Hematopoietic multipotent progenitor cell treated with erythropoietin and hydrocortisone succinate and interleukin-3 and kit ligand, for 15 days (in vitro differentiated cells): ENCODE measurements around the gene MROH8.

Experiments used
- DNase-seq: peaks from one replicate; pipeline ENCODE4 v3.0.0-alpha.2; 2015; ENCODE audit warnings: low spot score

Gene MROH8

DNA sequence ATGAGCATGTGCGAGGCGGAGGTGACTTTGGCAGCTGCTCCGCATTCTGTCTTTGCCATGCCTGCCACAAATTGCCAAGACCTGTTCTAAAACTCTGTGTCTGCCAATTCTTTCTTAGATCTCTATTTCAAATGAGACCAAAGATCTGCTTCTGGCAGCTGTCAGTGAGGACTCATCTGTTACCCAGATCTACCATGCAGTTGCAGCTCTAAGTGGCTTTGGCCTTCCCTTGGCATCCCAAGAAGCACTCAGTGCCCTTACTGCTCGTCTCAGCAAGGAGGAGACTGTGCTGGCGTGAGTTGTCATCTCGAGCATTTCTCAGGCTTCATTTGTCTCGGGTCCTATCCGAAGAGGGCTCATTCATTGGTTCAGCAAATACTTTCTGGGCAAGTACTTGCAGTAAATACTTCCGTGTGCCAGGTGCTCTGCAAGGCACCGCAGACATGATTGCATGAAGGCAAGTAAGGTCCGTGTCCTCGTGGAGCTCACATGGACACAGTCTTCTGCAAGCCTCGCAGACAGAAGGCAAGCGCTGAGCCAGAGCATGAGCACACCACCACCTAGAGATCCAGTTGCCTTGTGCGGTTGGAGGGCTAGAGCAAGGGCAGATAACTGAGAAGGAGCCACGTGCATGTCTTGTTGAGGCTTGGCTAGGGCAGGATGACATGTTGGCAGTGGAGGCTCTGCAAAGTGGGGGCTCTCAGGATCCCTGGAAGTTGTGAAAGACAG is 19.7 kb upstream of the MROH8 start:
- DNase-seq: no peak

- DNase-seq: no peak
Observed at GRCh38 chr20:37194621-37195417, 15.5 kb upstream of the MROH8 start.

DNA sequence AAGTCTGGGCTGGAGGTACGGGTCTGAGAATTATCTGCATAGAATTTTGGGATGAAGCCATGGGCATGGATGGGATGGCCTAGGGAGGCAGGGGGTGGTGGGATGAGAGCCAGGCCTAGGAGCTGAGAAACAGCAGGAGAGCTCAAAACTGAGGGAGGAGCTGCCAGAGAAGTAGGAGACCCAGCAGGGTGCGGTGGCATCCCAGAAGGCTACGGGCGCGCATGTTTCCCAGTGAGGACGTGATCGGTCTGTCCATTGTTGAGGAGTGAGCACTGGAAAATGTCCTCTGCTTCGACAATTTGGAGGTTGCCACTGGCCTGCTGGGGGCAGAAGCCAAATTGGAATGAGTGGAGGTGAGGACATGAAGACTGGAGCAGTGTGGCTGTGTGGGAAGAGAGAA is 14.5 kb upstream of the MROH8 start:
- DNase-seq: no peak

GRCh38 chr20:37193226-37193625 is 13.9 kb upstream of the MROH8 start:
- no peak for DNase-seq

- DNase-seq: peak; percentile 86
Observed at GRCh38 chr20:37192137-37192854, 12.9 kb upstream of the MROH8 start.

- DNase-seq: no peak
Observed at GRCh38 chr20:37190354-37191112, 11.2 kb upstream of the MROH8 start.

- no peak for DNase-seq
Observed at GRCh38 chr20:37189416-37190016, 10.2 kb upstream of the MROH8 start.

- DNase-seq: no peak
Observed at GRCh38 chr20:37188787-37189186, 9.4 kb upstream of the MROH8 start.

GRCh38 chr20:37185686-37186085 is 6.3 kb upstream of the MROH8 start:
- no peak for DNase-seq

DNA sequence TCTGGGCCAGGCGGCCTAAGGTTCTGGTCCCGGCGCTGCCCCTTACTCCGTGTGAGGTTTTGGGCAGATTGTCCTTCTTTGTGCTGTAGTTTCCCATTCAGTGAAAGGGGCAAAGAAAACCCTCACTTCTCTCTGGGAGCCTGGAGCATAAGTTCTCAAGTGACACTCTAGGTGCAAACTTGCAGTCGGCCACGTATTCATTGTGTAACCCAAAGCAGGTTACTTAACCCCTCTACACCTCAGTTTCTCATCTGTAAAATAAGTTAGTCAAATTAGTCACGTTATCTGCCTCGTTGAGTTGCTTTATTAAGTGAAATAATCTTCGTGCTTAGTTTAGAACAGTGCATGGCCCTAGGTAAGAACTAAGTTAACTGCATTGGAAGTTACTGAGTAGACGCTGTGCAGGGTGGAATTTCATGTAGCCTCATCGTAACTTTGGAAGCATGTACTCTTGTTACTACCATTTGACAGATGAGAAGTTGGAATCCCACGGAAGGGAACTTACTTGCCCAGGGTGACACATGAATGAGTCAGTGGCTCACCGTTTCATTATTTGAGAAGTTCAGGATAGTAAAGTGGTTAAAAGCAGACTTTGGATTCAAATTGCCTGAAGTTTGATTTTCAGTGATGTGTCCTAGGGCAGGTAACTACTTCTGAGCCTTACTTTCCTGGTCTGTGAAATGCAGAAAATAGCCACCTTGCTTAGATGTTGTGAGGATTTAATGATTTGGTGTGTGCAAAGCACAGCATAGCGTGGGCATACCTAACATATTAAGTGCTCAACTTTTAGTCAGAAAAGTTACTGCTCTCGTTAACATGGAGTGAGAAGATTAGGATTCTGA is 556 bp upstream of the MROH8 start:
- DNase-seq: peak; percentile 24

DNA sequence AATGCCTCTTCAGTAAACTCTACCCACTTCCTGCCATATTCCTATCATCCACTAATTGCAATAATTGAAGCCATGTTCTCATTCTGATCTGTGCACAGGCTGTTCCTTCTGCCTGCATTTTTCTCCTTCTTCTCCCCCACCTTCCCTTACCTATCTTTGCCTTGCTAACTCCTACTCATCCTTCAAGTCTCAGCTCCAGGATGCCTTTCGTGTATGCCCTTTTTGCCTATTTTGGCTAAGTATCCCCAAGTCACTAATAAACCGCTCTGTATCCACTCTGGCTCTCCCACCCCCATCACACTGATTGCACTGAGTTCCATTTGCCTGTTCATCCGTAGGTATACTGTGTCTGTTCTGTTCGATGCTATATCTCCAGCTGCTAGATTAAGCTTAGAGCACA is 6.5 kb downstream of the MROH8 start:
- DNase-seq: no peak

DNA sequence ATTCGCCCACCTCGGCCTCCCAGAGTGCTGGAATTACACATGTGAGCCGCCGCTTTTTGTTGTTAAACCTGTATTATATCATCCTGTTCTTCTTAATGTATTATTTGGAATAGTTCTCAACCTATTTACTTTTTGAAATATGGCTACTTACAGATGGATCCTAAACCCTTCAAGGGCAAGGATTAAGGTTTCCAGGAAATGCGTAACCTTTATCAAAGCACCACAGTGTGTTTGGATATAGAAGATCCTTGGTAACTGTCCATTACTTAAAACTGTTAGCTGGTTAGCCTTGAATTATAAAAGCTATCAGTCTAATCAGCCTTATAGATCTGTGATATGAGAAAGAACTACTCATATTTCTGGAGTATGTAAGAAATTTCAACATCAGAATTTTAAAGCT is 12.5 kb downstream of the MROH8 start:
- no peak for DNase-seq

DNA sequence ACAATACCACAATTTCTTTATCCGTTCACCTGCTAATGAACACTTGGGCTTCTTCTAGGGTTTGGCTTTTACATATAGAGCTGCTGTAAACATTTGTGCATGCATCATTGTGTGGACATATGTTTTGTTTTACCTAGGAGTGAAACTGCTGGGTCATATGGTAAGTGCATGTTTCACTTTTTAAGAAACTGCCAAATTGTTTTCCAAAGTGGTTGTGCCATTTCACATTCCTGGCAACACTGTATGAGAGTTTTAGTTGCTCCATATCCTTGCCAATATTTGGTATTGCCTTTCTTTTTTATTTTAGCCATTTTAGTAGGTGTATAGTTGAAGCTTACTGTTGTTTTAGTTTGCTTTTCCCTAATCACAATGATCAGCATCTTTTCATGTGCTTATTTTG is 14.3 kb downstream of the MROH8 start:
- DNase-seq: no peak

- DNase-seq: no peak
Observed at GRCh38 chr20:37163832-37164554, 15.4 kb downstream of the MROH8 start.

- no peak for DNase-seq
Observed at GRCh38 chr20:37162646-37163045, 16.7 kb downstream of the MROH8 start.

DNA sequence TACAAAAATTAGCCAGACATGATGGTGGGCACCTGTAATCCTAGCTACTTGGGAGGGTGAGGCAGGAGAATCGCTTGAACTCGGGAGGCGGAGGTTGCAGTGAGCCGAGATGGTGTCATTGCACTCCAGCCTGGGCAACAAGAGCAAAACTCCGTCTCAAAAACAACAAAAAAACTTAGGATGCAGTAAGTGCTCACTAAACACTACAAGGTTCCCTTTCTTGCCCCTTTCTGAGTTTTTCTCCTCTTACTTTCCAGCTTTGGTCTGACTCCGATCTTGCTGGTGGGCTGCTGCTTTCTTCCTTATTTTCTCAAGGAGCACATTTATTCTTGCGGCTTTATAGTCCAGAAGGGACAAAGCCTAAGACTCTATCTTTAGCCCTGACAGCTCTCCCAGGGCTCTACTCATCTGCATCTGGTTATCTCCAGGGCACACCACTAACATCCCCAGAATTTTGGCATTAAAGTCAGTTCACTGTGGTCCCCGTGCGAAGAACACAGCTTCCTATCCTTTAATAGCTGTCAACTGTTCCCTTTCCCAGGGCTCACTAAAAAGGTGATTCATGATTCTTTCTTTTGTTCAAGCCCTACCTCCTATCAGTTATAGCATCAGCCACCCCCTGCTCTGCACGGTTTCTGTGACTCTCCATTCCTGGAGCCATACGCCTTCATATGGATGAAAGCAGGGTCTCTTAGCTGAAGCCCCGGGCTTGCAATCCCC is 17.4 kb downstream of the MROH8 start:
- no peak for DNase-seq

GRCh38 chr20:37160683-37161082 is 18.7 kb downstream of the MROH8 start:
- no peak for DNase-seq

DNA sequence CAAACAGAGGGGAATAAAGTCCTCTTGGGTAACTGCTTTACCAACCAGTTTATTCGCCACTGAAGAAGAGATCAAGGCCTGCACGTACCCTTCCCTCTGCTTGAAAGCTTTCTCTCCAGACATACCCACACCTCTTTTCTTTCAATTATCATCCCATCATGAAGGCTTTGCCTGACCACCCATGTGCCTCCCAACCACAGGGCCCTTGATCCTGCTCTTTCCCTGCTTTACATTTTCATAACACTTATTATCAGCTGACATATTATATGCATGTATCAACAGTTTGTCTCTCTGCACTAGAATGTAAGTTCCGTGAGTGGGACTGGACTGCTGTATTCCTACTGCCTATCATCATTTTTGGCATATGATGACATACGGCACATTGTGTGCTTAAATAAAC is 21.1 kb downstream of the MROH8 start:
- no peak for DNase-seq

GRCh38 chr20:37155987-37156386 is 23.4 kb downstream of the MROH8 start:
- DNase-seq: no peak
